GM10266 (cell line): ENCODE data around the gene ANGPTL2.

ENCODE experiments used
- DNase-seq: peaks from one replicate; pipeline ENCODE4 v3.0.0; 2012; ENCODE audit errors: extremely low spot score
- TF ChIP-seq, protein P1 (sequence below): IDR thresholded peaks from 2 replicates; pipeline ENCODE4 v1.5.1; 2012; ENCODE audit warnings: mild to moderate bottlenecking, low read depth; ENCODE audit not compliant: control insufficient read depth, insufficient read depth; ENCODE audit errors: missing control alignments

Gene ANGPTL2

DNA sequence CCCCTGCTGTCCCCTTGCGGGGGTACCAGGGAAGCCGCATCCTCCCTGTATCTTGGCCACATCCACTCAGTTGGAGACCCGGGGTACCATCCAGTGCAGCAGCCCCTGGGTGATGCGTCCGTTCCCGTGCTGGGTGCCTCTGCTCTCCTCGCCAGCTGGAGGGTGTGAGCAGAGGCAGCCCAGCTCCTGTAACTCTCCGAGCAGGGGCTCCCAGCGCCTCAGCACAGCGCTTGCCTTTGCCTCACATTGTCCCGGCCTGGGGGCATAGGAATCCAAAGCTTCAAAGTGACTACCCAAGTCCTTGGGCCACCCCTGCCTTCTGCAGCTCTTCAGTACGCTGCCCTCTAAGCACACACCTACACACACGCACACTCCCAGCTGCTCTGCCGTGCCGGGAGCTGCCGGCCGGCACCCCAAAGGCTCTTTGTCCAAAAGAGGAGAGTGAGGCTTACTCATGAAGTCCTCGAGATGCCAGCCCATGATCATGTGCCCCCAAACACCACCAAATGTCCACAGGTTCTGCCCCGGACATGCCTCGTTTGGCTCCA lies 733 bp downstream of the ANGPTL2 start:
- DNase-seq: no peak
- TF ChIP-seq, protein P1, sequence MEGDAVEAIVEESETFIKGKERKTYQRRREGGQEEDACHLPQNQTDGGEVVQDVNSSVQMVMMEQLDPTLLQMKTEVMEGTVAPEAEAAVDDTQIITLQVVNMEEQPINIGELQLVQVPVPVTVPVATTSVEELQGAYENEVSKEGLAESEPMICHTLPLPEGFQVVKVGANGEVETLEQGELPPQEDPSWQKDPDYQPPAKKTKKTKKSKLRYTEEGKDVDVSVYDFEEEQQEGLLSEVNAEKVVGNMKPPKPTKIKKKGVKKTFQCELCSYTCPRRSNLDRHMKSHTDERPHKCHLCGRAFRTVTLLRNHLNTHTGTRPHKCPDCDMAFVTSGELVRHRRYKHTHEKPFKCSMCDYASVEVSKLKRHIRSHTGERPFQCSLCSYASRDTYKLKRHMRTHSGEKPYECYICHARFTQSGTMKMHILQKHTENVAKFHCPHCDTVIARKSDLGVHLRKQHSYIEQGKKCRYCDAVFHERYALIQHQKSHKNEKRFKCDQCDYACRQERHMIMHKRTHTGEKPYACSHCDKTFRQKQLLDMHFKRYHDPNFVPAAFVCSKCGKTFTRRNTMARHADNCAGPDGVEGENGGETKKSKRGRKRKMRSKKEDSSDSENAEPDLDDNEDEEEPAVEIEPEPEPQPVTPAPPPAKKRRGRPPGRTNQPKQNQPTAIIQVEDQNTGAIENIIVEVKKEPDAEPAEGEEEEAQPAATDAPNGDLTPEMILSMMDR: no peak

- TF ChIP-seq, protein P1: no peak
- DNase-seq: no peak
These were observed 3.1 kb downstream of the ANGPTL2 start for GRCh38 chr9:127119320-127119709.

- TF ChIP-seq, protein P1: no peak
- DNase-seq: peak; percentile 62
These were observed 3.7 kb downstream of the ANGPTL2 start for GRCh38 chr9:127118597-127119319.

DNA sequence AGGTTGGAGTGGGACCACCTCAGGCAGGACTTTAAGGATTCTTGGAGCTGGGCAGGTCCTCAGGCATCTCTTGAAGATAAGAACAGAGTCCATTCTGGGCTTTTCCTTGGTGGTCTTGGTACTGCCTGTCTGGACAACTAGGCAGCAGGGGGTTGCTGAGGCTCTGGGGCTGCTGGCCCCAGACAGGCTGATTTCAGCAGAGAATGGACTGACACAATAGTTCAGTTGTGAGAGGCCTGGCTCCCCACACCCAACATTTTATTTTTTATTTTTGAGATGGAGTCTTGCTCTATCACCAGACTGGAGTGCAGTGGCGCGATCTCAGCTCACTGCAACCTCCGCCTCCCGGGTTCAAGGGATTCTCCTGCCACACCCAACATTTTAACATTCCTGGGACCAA lies 4.6 kb downstream of the ANGPTL2 start:
- DNase-seq: no peak
- TF ChIP-seq, protein P1: no peak

- TF ChIP-seq, protein P1: no peak
- peak; percentile 70 for DNase-seq
These were observed 5.5 kb downstream of the ANGPTL2 start for GRCh38 chr9:127116957-127117356.

DNA sequence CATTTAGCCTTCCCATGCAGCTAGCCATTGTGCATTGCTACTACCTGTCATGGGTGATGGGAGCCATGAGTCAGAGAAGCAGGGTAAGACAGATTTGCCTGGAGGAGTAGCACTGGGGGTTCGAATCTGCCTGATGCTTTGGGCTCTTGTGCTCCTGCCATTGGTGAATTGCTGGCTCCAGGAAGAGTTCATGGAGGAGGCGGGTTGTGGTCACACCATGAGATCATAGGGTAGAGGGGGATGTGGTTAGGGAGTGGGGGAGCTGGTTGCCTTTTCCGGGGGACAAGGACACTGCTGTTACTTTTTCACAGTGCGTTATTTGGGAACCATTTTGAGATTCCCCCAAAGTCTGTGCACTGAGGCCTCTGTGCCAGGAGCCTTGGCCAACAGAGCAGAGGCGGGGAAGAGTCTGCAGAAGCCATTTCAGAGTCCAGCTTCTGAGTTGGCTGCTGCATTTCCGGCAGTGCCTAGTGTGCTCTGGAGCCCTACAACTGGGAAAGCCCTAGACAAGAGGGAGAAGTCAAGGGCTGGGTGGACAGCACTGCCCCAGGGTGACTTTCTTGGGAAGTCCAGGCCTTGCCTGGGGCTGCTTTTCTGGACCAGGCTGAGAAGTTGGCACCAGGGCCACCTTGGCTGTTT lies 6.2 kb downstream of the ANGPTL2 start:
- TF ChIP-seq, protein P1: no peak
- DNase-seq: peak; percentile 45

DNA sequence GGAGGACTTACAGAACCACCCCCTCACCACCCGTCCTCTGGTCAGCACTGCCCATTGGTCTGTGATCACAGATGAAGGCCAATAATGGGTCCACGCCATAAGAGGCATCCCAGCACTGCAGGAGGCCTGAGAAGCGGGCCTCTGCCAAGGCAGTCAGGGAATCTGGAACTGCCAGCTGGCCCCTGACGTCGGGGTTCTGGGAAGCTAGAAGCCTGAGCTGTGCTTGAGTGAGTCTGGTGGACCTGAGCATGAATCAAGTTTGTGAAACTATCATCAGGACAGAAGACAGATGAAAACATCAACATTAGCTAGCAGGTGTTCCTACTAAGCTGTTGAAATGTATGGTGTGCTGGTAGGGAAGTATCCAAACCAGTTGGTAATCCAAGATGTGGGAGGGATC lies 7.8 kb downstream of the ANGPTL2 start:
- no peak for DNase-seq
- TF ChIP-seq, protein P1: no peak
